HepG2 (cell line): ENCODE measurements around the gene FAM114A1. TPM values are rescaled to one million over a fixed set of nuclear protein-coding genes. Genes with fewer than 3 reads are reported as not detected.

ENCODE experiments used
- ADNP ChIP-seq: sonication (generic); formaldehyde crosslinking; IDR thresholded peaks from 2 replicates; pipeline ENCODE4 v1.4.0; 2020; ENCODE audit warnings: missing genetic modification reagents
- NR2F2 ChIP-seq: IDR thresholded peaks from 2 replicates; pipeline ENCODE4 v1.6.1; 2012; ENCODE audit warnings: low read depth, inconsistent platforms, borderline replicate concordance
- PRMT3 ChIP-seq: sonication (generic); formaldehyde crosslinking; IDR thresholded peaks from 2 replicates; pipeline ENCODE4 v1.8.1; 2022; ENCODE audit warnings: low read depth, mild to moderate bottlenecking, moderate library complexity, missing genetic modification reagents, borderline replicate concordance
- ZIK1 ChIP-seq: sonication (generic); formaldehyde crosslinking; IDR thresholded peaks from 2 replicates; pipeline ENCODE4 v1.5.0; 2020; ENCODE audit warnings: mild to moderate bottlenecking, low read depth, missing genetic modification reagents, borderline replicate concordance
- ZNF337 ChIP-seq: sonication (generic); formaldehyde crosslinking; IDR thresholded peaks from 2 replicates; pipeline ENCODE4 v1.5.1; 2020; ENCODE audit warnings: missing genetic modification reagents, low read depth, mild to moderate bottlenecking, borderline replicate concordance
- ZNF383 ChIP-seq: sonication (generic); formaldehyde crosslinking; IDR thresholded peaks from 2 replicates; pipeline ENCODE4 v1.4.0; 2020; ENCODE audit warnings: missing genetic modification reagents, mild to moderate bottlenecking, borderline replicate concordance
- ZNF546 ChIP-seq: sonication (generic); formaldehyde crosslinking; conservative IDR thresholded peaks from 2 replicates; pipeline ENCODE4 v1.8.1; 2023; ENCODE audit warnings: mild to moderate bottlenecking, missing genetic modification reagents
- ZNF609 ChIP-seq: sonication (generic); formaldehyde crosslinking; IDR thresholded peaks from 2 replicates; pipeline ENCODE4 v1.4.0; 2020; ENCODE audit warnings: mild to moderate bottlenecking, missing genetic modification reagents, borderline replicate concordance
- ZNF737 ChIP-seq: sonication (generic); formaldehyde crosslinking; IDR thresholded peaks from 2 replicates; pipeline ENCODE4 v1.5.0; 2020; ENCODE audit warnings: missing genetic modification reagents, mild to moderate bottlenecking, borderline replicate concordance
- ZSCAN25 ChIP-seq: sonication (generic); formaldehyde crosslinking; IDR thresholded peaks from 2 replicates; pipeline ENCODE4 v1.8.0; 2022; ENCODE audit warnings: mild to moderate bottlenecking, missing genetic modification reagents
- polyA plus RNA-seq, 8 experiments: library from polyadenylated mRNA; depleted of rRNA in 3 of 8; stranded (reverse) in 7 of 8; unstranded in 1 of 8; fragments of >200 nt; fragmentation: Illumina TruSeq in 4 of 8; extraction: Trizol in 4 of 8; gene quantifications; 2 replicates each; pipeline versions ENCODE4 v1.2.1 to v1.2.3, GENCODE V29; 2011 to 2016; ENCODE audit warnings: low read depth in 4 of 8, missing spikeins in 1 of 8, mixed read lengths in 1 of 8; ENCODE audit not compliant: insufficient read depth in 1 of 8
- total RNA-seq, 5 experiments: library from RNA; depleted of rRNA; stranded (reverse); fragments of >200 nt; fragmentation: Illumina TruSeq; extraction: Trizol; gene quantifications; 2 replicates each; pipeline ENCODE4 v1.2.3, GENCODE V29; 2016; ENCODE audit warnings: low read depth in 1 of 5
- TF ChIP-seq, protein P1 (sequence below): sonication (generic); formaldehyde crosslinking; IDR thresholded peaks from 2 replicates; pipeline ENCODE4 v1.4.0; 2020; ENCODE audit warnings: missing genetic modification reagents
- TF ChIP-seq, protein P2 (sequence below): sonication (generic); formaldehyde crosslinking; IDR thresholded peaks from 2 replicates; pipeline ENCODE4 v1.8.1; 2023; ENCODE audit warnings: mild to moderate bottlenecking, inconsistent platforms, moderate library complexity, missing genetic modification reagents, borderline replicate concordance
- TF ChIP-seq, protein P3 (sequence below), 2 experiments: fragments of 450-650 bp in 1 of 2; sonication (generic) in 1 of 2; formaldehyde crosslinking; IDR thresholded peaks; 2 replicates each; pipeline versions ENCODE4 v1.5.0 to v1.8.0; 2020 to 2022; ENCODE audit warnings: mild to moderate bottlenecking in 1 of 2, missing genetic modification reagents in 1 of 2
- TF ChIP-seq, protein P4 (sequence below): sonication (generic); formaldehyde crosslinking; IDR thresholded peaks from 2 replicates; pipeline ENCODE4 v1.8.0; 2022; ENCODE audit warnings: missing genetic modification reagents, mild to moderate bottlenecking, inconsistent platforms, borderline replicate concordance
- TF ChIP-seq, protein P5 (sequence below): sonication (generic); formaldehyde crosslinking; IDR thresholded peaks from 2 replicates; pipeline ENCODE4 v1.9.0; 2021; ENCODE audit warnings: missing genetic modification reagents, mild to moderate bottlenecking, borderline replicate concordance

Gene FAM114A1
- total and polyA plus RNA-seq, 2 of the 13 experiments (the other 11 are each of a cell fraction or from before 2014, with no cell fraction given): 61.0 to 76.9 TPM

DNA sequence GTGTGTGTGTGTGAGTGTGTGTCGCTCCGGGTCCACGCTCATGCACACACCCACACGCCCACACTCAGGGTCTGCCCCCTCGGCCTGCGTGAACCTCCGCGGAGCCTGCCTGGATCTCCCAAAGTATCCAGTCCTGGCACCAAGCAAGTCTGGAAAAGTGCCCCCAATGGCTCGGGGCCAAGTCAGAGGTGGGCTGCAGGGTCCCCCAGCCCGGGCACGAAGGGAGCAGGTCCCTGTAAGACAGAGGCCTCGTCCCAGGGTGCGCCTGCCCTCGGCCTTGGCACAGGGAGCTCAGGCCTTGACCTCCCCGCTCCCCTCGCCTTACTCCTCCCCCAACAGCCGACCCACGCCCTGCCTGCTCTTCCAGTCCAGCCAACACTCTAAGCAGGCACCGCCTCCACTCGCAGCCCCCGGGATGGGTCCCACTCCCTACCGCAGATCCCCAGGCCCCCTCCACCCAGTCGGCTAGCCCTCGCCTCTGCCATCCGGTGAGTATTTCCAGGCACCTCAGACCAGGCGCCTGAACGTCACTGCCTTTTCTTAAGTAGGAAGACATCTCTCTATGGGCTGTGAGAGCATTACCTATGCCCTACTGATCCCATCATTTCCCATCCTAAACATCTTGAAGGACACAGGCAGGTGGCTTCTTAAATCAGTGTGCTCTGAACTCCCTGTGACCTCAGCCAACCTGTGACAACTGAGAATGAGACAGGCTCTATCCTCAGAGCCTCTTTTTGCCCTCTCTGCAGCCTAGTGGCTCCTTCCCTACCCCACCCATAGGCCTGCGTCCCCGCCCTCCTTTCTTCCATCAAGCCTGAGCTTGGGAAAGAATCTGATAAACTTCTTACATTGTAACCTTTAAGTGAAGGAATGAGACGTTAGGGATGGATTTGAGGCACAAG, 704 bp downstream of the FAM114A1 start (continued):
- TF ChIP-seq, protein P1, sequence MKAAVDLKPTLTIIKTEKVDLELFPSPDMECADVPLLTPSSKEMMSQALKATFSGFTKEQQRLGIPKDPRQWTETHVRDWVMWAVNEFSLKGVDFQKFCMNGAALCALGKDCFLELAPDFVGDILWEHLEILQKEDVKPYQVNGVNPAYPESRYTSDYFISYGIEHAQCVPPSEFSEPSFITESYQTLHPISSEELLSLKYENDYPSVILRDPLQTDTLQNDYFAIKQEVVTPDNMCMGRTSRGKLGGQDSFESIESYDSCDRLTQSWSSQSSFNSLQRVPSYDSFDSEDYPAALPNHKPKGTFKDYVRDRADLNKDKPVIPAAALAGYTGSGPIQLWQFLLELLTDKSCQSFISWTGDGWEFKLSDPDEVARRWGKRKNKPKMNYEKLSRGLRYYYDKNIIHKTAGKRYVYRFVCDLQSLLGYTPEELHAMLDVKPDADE (CRISPR knock-in tag): no peak
- TF ChIP-seq ZSCAN25 (CRISPR knock-in tag): no peak
- no peak for TF ChIP-seq ZNF737 (CRISPR knock-in tag)
- TF ChIP-seq ZNF546 (CRISPR knock-in tag): 0 out of 2 replicates have a peak, but pooled peaks have one; percentile 59
- TF ChIP-seq PRMT3: no peak
- no peak for TF ChIP-seq ADNP
- peak; percentile 45; the same call in 1 of the 2 replicates for TF ChIP-seq ZIK1
- TF ChIP-seq, protein P2, sequence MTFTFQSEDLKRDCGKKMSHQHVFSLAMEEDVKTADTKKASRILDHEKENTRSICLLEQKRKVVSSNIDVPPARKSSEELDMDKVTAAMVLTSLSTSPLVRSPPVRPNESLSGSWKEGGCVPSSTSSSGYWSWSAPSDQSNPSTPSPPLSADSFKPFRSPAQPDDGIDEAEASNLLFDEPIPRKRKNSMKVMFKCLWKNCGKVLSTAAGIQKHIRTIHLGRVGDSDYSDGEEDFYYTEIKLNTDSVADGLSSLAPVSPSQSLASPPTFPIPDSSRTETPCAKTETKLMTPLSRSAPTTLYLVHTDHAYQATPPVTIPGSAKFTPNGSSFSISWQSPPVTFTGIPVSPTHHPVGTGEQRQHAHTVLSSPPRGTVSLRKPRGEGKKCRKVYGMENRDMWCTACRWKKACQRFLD (CRISPR knock-in tag): peak; percentile 47; the same call in 1 of the 2 replicates
- TF ChIP-seq, protein P3, sequence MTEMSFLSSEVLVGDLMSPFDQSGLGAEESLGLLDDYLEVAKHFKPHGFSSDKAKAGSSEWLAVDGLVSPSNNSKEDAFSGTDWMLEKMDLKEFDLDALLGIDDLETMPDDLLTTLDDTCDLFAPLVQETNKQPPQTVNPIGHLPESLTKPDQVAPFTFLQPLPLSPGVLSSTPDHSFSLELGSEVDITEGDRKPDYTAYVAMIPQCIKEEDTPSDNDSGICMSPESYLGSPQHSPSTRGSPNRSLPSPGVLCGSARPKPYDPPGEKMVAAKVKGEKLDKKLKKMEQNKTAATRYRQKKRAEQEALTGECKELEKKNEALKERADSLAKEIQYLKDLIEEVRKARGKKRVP (CRISPR knock-in tag; IDR thresholded peaks at IDR 0.05): no peak
- TF ChIP-seq ZNF337: no peak
- no peak for TF ChIP-seq NR2F2
- TF ChIP-seq, protein P4, sequence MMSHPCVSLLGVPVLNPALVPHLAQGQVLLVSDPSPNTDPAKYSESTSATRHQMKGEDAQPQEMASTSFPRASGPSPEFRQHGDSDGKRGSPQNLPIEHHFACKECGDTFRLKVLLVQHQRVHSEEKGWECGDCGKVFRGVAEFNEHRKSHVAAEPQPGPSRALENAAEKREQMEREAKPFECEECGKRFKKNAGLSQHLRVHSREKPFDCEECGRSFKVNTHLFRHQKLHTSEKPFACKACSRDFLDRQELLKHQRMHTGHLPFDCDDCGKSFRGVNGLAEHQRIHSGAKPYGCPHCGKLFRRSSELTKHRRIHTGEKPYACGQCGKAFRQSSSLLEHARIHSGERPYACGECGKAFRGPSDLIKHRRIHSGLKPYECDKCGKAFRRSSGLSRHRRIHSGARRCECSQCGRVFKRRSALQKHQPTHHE: no peak
- 0 out of 2 replicates have a peak, but pooled peaks have one; percentile 15 for TF ChIP-seq ZNF383 (CRISPR knock-in tag)
- TF ChIP-seq, protein P5, sequence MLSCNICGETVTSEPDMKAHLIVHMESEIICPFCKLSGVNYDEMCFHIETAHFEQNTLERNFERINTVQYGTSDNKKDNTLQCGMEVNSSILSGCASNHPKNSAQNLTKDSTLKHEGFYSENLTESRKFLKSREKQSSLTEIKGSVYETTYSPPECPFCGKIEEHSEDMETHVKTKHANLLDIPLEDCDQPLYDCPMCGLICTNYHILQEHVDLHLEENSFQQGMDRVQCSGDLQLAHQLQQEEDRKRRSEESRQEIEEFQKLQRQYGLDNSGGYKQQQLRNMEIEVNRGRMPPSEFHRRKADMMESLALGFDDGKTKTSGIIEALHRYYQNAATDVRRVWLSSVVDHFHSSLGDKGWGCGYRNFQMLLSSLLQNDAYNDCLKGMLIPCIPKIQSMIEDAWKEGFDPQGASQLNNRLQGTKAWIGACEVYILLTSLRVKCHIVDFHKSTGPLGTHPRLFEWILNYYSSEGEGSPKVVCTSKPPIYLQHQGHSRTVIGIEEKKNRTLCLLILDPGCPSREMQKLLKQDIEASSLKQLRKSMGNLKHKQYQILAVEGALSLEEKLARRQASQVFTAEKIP (CRISPR knock-in tag): no peak
- TF ChIP-seq ZNF609 (CRISPR knock-in tag): peak; percentile 35; the same call in 1 of the 2 replicates
